SH-SY5Y (cell line): ENCODE results near the gene PLCL2.

Experiments used
- GATA2 ChIP-seq: IDR thresholded peaks from 2 replicates; pipeline ENCODE4 v1.6.1; 2011; ENCODE audit warnings: mild to moderate bottlenecking, low read depth, low read length
- GATA3 ChIP-seq: IDR thresholded peaks from 2 replicates; pipeline ENCODE4 v1.6.1; 2011; ENCODE audit warnings: low read depth, mild to moderate bottlenecking, low read length, moderate library complexity

The PLCL2 gene

DNA sequence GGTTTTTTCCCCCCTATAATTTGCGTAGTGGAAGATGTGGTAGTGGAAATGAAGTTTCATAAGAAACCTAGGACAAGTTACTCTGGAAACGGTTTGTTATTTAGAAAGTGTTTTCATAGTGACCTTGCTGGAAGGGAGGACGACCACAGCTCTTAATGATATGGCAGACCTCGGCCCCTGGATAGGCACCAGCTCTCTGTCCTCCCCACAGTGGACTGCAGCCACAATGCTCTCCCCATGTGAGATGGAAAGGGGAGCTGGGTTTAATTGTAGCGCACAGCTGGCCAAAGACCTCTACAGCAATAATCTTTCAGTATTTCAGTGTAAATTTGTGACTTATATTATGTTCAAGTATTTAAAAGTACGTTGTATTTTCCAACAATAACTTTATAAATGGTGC, 151.2 kb downstream of the PLCL2 start:
- TF ChIP-seq GATA3 (no peak), GATA2 (no peak)

DNA sequence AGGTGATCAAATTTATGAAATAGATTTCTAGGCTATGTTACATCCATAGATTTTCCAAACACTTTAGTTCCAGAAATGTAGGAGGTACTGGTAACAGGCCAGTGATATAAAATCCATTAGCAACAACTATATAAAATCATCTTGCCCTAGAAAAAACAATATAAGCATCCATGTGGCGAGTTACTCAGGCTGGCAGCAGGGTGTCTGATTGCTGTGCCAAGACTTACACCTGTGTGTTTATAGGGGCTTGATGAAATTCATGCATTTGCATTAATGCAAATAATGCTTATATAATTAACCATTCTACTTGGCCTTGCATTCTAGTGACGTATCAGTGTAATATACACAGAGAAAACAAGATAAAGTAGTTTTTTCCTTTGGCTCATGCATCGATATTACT, 153.4 kb downstream of the PLCL2 start:
- no peak for TF ChIP-seq GATA3
- no peak for TF ChIP-seq GATA2

DNA sequence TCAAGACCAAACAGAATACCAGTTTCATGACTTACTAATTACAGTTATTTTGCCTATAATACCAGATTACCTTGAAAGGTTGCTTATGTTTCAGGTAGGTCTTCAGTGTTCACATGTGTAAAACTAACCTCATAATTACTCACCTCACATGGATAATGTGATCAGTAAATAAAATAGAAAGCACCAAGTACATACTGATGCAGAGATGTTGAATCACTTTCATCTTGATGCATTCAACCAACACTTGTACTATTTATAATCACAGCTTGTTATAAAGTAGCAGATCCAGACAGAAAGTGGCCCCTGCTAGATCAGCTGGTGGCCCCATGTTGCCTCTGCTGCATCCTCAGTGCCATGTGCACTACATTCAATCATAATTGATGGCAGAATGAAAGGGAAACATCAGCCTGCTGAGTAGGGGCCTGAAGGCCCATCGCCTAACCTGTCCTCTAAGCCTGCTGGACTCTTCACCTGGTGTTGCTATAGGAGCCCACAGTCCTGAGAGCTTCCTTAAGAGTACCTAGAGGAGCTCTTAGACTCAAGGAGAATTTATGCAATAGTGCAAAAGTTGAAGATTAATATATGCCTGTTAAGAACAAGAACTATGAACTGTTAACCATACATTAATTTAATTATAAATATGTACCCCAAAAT, 154.3 kb downstream of the PLCL2 start:
- TF ChIP-seq GATA2 (no peak), GATA3 (no peak)

DNA sequence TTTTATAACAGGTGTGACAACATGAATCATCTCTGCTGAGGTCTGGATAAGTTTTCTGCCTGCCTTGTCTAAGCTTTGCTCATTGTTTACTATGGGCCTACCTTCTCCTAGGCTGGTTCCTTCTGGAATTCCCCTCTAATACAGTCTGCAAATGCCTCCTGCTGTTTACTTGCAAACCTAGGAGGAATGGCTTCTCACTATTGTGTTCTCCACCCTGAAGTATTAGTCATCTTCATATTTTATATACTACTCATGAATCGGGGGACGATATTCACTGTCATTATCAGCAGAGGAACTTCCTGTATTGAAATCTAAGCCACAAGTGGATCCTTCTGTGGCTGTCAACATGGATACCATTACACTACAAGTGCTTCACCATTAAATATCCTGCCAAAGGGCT, 154.8 kb downstream of the PLCL2 start:
- TF ChIP-seq GATA2 (no peak), GATA3 (no peak)

DNA sequence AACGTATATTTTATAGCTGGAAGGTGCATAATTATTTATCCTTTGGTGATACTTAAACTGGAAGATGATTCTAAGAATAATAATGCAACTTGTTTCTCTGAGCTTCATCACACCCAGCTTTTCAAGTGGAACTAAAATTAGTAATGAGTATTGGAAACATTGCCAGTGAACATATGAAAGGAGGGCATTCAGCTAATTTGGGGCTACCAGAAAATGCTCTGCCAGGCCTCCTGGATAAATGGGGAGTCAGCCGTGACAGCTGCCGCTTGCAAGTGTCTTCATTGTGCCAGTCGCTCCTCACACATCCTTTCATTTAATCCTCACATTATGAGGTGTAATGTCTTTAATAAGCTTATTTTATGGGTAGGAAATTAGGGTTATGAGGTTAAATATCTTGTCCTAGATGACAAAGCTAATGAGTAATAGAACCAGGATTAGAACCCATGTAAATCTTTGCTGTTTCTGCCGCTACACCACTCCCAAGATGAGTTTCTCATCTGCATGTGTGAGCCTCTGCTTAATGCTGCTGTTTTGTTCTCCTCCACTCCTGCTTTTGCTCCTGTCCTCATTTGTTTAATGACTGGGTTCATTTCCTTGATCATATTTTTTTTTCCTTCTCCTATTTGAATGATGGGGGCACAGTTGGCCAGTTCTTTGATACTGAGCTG, 155.7 kb downstream of the PLCL2 start:
- TF ChIP-seq GATA2 (no peak), GATA3 (no peak)

DNA sequence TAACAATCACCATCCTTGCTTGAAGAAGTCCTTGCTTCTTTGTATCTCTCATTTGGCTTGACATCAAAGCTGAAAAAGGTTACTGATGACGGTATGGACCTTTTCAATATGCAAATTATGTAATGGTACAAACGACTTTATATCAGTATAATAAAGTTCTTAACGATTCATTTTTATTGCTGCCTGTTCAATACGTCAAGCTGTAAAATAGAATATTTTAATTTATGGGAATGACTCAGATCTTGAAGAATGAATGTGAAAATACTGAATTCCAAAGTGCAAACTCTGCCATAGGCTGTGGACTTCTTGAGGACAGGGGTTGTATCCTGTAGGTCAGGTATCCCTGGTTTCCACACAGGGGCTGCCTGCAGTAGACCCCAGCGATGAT, 156.2 kb downstream of the PLCL2 start:
- no peak for TF ChIP-seq GATA2
- no peak for TF ChIP-seq GATA3

DNA sequence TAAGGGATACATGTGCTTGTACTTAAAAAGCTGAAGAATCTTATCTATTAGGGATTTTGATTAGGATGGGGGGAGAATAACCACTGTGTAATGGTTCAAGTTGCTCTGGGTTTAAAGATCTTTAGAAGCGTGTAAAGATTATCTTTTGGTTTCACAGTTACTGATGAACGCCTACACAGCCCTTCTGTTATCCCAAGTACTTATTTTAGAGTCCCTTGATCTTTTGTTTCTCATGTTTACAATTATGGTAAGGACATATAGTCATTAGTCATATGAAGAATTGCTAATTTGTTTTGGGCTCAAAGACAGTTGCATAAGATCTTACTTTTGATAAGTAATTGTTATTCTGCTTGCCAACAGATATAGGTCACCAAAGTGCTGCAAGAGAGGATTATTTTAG, 160.1 kb downstream of the PLCL2 start:
- TF ChIP-seq GATA3, result no peak
- no peak for TF ChIP-seq GATA2

DNA sequence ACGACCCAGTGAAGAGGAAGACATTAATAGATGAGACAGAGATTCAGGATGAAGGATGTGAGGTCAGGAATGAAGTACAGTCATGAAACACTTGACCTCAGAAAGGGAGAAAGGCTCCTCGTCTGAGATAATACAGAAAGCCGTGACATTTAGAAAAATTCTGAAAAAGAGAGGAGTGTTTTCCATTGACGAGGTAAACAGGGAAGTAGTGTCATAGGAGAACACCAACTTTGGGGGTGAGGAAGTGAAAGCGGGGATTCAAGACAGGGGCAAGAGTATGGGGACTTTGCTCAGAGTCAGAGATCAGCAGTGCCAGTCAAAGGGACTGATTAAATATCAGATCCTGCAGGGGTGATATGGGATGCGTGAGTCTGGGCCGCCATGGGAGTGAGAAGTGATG, 160.9 kb downstream of the PLCL2 start:
- no peak for TF ChIP-seq GATA2
- no peak for TF ChIP-seq GATA3

DNA sequence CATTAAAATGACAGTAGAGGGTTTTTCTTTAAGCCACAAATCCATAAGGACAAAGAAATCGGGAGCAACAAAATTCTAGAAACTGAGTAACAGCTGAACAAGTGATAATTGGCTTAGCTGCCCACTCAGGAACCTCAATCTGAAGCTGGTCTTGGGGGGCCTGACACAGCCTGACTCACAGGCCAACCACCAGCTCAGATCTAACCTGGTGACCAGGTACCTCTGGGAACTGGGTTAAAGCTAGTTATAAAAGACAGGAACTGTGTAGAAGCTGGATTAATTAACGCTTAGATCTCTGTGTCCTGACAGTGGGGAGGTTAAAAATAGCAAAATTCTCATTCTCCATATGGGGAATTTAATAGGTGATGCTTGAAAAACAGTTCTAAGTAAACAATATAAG, 161.9 kb downstream of the PLCL2 start:
- TF ChIP-seq GATA3 (no peak), GATA2 (no peak)

DNA sequence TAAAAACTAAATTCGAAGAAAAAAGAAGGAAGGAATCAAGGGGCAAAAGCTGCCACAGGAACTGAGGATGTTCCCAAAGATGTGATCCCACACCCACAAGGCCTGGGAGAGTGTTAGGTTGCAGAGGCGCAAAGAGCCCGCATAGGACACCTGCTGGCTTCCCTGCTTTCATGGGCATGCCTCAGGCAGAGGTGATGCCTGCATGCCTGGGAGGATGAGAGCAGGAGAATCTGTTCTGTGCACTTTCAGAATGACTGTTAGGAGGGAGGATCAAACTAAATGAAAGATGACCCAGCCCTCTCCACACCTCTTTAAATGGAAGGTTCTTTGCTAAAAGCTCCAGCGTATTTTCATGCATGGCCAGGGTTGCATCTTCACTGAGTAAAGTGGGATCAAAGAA, 162.4 kb downstream of the PLCL2 start:
- TF ChIP-seq GATA2, result no peak
- no peak for TF ChIP-seq GATA3

DNA sequence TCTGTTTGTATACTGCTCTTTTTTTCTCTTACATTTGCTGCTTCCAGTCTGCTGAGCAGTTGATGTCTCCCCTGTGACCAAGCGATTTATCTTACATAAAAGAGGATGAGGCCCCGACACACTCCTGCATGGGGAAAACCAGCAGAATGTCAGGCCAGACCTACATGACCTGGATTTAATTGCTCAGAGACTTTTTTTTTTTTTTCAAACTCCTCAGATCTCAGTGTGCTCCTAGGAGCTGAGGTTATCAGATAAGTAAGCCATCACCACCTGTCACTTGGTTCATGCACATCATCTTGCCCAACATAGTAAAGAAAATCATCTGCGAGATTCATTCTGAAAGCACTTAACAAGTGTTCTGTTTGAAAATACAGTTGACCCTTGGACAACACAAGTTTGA, 163.1 kb downstream of the PLCL2 start:
- TF ChIP-seq GATA2 (no peak), GATA3 (no peak)

DNA sequence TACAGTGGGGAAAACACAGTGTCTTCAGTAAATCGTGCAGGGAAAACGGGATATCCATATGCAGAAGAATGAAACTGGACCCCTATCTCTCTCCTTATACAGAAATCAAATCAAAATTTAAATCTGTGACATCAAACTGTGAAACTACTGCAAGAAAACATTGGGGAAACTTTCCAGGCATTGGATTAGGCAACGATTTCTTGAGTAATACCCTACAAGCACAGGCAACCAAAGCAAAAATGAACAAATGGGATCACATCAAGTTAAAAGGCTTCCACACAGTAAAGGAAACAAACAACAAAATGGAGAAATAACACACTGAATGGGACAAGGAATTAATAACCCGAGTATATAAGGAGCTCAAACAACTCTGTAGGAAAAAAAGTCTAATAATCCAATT, 165.3 kb downstream of the PLCL2 start:
- TF ChIP-seq GATA3, result no peak
- TF ChIP-seq GATA2, result no peak

DNA sequence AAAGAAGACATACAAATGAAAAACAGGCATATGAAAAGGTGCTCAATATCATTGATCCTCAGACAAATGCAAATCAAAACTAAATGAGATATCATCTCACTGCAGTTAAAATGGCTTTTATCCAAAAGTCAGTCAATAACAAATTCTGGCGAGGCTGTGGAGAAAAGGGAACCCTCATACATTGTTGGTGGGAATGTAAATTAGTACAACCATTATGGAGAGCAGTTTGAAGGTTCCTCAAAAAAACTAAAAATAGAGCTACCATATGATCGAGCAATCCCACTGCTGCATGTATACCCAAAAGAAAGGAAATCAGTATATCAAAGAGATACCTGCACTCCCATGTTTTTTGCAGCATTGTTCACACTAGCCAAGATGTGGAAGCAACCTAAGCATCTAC, 165.8 kb downstream of the PLCL2 start:
- TF ChIP-seq GATA3 (no peak), GATA2 (no peak)

DNA sequence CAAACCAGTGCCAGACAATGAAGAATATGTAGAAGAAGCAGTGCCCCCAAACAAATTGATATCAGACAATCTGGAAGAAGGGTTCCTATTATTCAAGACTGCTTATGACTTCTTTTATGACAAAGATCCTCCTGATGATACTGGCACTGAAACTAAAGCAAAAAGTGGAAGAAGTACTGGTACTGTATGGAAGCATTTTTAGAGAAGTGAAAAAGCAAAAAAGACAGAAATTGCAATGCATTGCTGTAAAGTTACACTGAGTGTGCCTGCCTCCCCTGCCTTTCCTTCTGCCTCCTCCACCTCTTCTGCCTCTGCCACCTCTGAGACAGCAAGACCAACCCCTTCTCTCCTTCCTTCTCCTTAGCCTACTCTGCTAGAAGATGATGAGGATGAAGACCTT, 167.6 kb downstream of the PLCL2 start:
- TF ChIP-seq GATA3 (no peak), GATA2 (no peak)

DNA sequence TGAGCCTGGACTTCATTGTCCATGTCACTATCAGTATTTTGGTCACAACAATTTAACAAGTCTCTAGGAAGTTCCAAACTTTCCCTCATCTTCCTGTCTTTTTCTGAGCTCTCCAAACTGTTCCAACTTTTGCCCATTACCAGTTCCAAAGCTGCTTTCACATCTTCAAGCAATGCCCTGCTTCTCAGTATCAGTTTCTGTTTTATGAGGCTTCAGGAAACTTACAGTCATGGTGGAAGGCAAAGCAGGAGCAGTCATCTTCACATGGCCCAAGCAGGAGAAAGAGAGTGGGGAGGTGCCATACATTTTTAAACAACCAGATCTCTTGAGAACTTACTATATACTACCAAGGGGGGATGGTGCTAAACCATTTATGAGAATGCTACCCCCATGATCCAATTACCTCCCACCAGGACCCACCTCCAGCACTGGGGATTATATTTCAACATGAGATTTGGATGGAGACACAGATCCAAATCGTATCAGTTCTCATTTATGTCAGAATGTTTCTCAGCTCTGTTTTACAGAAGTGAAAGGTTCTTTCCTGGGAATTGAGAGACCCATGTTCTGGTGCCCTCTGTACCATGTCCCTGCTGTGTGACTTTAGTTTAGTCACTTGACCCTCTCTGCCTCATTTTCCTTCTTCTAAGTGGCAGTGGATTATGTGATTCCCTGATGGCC, 169.7 kb downstream of the PLCL2 start:
- TF ChIP-seq GATA3, result no peak
- no peak for TF ChIP-seq GATA2

DNA sequence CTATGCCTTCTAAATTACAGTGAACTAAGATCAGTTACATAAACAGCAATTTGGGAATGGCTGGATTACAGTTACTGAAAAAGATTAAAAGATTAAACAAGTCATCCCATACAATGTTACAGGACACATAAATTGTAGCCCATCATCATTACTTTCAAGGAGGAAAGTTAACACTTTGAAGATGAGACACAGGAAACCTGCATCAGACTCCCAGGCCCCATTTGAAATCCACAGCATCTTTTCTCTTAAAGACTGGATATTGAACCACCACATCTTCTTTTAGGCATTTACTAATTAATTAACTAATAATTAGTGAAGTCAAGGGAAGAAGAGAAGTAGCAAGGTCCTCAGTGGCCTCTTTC, 170.2 kb downstream of the PLCL2 start:
- no peak for TF ChIP-seq GATA3
- no peak for TF ChIP-seq GATA2
